ENCODE results near the gene NFKBIB.
"Not testable (repeated sequence)": the region's sequence is repeated elsewhere in the genome, so short reads cannot be mapped to it uniquely, and the experiment has no call there.

Gene NFKBIB

GRCh38 chr19:38899447-38900201, at the start of gene NFKBIB, which contains the start of gene SIRT2:
Gene NFKBIB, plus strand, starts transcription at chr19:38899969. Its CDS starts 64 bp downstream, at chr19:38900033.
Gene SIRT2, minus strand, starts transcription at chr19:38899618. Its CDS starts 97 bp downstream, at chr19:38899521.
- Mint-ChIP-seq H3K27ac (peak within 1 kb of the TSS; percentile 96), H3K9me3 (peaks cover 2% of the 10 kb centered on the region), H3K27me3 (no peaks in the 10 kb centered on the region), H3K36me3 (peaks cover 11% of the 10 kb centered on the region), H3K4me1 (peaks cover 33% of the 10 kb centered on the region), H3K4me3 (peak within 1 kb of the TSS; percentile 96)
- ATAC-seq (ENCODE audit: low read depth) (peak; percentile 85), DNase-seq (ENCODE audit: low spot score in 2 of 2) (peak; percentile 91 to 96)

- H3K27me3 Mint-ChIP-seq: no peaks in the 10 kb centered on the region
- H3K36me3 Mint-ChIP-seq: peaks cover 16% of the 10 kb centered on the region
- DNase-seq (ENCODE audit: low spot score in 2 of 2) (peak; percentile 86 to 97), ATAC-seq (ENCODE audit: low read depth) (peak; percentile 66)
- H3K27ac Mint-ChIP-seq: peak overlapping the region; percentile 98
- H3K4me1 Mint-ChIP-seq: peaks cover 36% of the 10 kb centered on the region
- H3K4me3 Mint-ChIP-seq: peak overlapping the region; percentile 95
- no peaks in the 10 kb centered on the region for H3K9me3 Mint-ChIP-seq
These were observed 49.3 kb upstream of the NFKBIB start for GRCh38 chr19:38850436-38850975.

- Mint-ChIP-seq H3K27me3 (no peaks in the 10 kb centered on the region), H3K36me3 (peaks cover 11% of the 10 kb centered on the region), H3K27ac (peak overlapping the region; percentile 98), H3K4me1 (peaks cover 32% of the 10 kb centered on the region), H3K9me3 (no peaks in the 10 kb centered on the region), H3K4me3 (peak overlapping the region; percentile 95)
- peak; percentile 51 to 60 for DNase-seq (ENCODE audit: low spot score in 2 of 2)
- ATAC-seq (ENCODE audit: low read depth): no peak
These were observed 48.7 kb upstream of the NFKBIB start for GRCh38 chr19:38850976-38851621.

GRCh38 chr19:38851622-38852230, 48.0 kb upstream of the NFKBIB start:
- ATAC-seq (ENCODE audit: low read depth) (peak; percentile 18), DNase-seq (ENCODE audit: low spot score in 2 of 2) (peak; percentile 86 to 87)
- Mint-ChIP-seq H3K36me3 (peaks cover 13% of the 10 kb centered on the region), H3K4me1 (peaks cover 36% of the 10 kb centered on the region), H3K9me3 (no peaks in the 10 kb centered on the region), H3K27me3 (no peaks in the 10 kb centered on the region), H3K4me3 (peak overlapping the region; percentile 95), H3K27ac (peak overlapping the region; percentile 98)

- H3K27me3 Mint-ChIP-seq: no peaks in the 10 kb centered on the region
- H3K4me1 Mint-ChIP-seq: peaks cover 38% of the 10 kb centered on the region
- peak overlapping the region; percentile 98 for H3K27ac Mint-ChIP-seq
- peaks cover 10% of the 10 kb centered on the region for H3K36me3 Mint-ChIP-seq
- ATAC-seq (ENCODE audit: low read depth): no peak
- H3K4me3 Mint-ChIP-seq: peak overlapping the region; percentile 88
- peak; percentile 34 to 49 for DNase-seq (ENCODE audit: low spot score in 2 of 2)
- no peaks in the 10 kb centered on the region for H3K9me3 Mint-ChIP-seq
These were observed 47.3 kb upstream of the NFKBIB start for GRCh38 chr19:38852231-38853044.

- Mint-ChIP-seq H3K4me1 (peaks cover 40% of the 10 kb centered on the region), H3K4me3 (peak overlapping the region; percentile 88), H3K27ac (peak overlapping the region; percentile 98), H3K9me3 (no peaks in the 10 kb centered on the region), H3K27me3 (no peaks in the 10 kb centered on the region), H3K36me3 (peaks cover 8% of the 10 kb centered on the region)
- DNase-seq (ENCODE audit: low spot score in 2 of 2) (no peak), ATAC-seq (ENCODE audit: low read depth) (no peak)
These were observed 46.6 kb upstream of the NFKBIB start for GRCh38 chr19:38853214-38853613.

GRCh38 chr19:38854961-38855360, 44.8 kb upstream of the NFKBIB start:
- H3K27ac Mint-ChIP-seq; H3K4me3 Mint-ChIP-seq; H3K27me3 Mint-ChIP-seq; H3K36me3 Mint-ChIP-seq; H3K9me3 Mint-ChIP-seq; ATAC-seq (ENCODE audit: low read depth); DNase-seq (ENCODE audit: low spot score in 2 of 2): not testable (repeated sequence)
- peaks cover 42% of the 10 kb centered on the region for H3K4me1 Mint-ChIP-seq

- H3K4me1 Mint-ChIP-seq: peaks cover 44% of the 10 kb centered on the region
- ATAC-seq (ENCODE audit: low read depth); H3K27ac Mint-ChIP-seq; H3K4me3 Mint-ChIP-seq; H3K36me3 Mint-ChIP-seq; DNase-seq (ENCODE audit: low spot score in 2 of 2); H3K9me3 Mint-ChIP-seq; H3K27me3 Mint-ChIP-seq: not testable (repeated sequence)
These were observed 44.0 kb upstream of the NFKBIB start for GRCh38 chr19:38855751-38856150.

GRCh38 chr19:38856813-38857212, 43.0 kb upstream of the NFKBIB start:
- no peak for ATAC-seq (ENCODE audit: low read depth)
- H3K9me3 Mint-ChIP-seq: no peaks in the 10 kb centered on the region
- H3K27me3 Mint-ChIP-seq: no peaks in the 10 kb centered on the region

GRCh38 chr19:38859631-38860204, 40.1 kb upstream of the NFKBIB start:
- Mint-ChIP-seq H3K4me1 (peaks cover 41% of the 10 kb centered on the region), H3K27ac (peak overlapping the region; percentile 10)
- not testable (repeated sequence) for ATAC-seq (ENCODE audit: low read depth); H3K36me3 Mint-ChIP-seq; H3K9me3 Mint-ChIP-seq; H3K27me3 Mint-ChIP-seq; H3K4me3 Mint-ChIP-seq; DNase-seq (ENCODE audit: low spot score in 2 of 2)

More at GRCh38 chr19:38856813-38857212, 43.0 kb upstream of the NFKBIB start:
- peak overlapping the region; percentile 79 for H3K4me3 Mint-ChIP-seq
- peaks cover 39% of the 10 kb centered on the region for H3K4me1 Mint-ChIP-seq
- peaks cover 2% of the 10 kb centered on the region for H3K36me3 Mint-ChIP-seq
- peak overlapping the region; percentile 83 for H3K27ac Mint-ChIP-seq
- DNase-seq (ENCODE audit: low spot score in 2 of 2): no peak

- no peaks in the 10 kb centered on the region for H3K9me3 Mint-ChIP-seq
- DNase-seq (ENCODE audit: low spot score in 2 of 2) (no peak), ATAC-seq (ENCODE audit: low read depth) (no peak)
- H3K4me3 Mint-ChIP-seq: no peak overlapping the region
- no peaks in the 10 kb centered on the region for H3K27me3 Mint-ChIP-seq
- peaks cover 2% of the 10 kb centered on the region for H3K36me3 Mint-ChIP-seq
- peaks cover 53% of the 10 kb centered on the region for H3K4me1 Mint-ChIP-seq
- H3K27ac Mint-ChIP-seq: no peak overlapping the region
These were observed 38.4 kb upstream of the NFKBIB start for GRCh38 chr19:38861368-38861767.

GRCh38 chr19:38862321-38863059, 37.3 kb upstream of the NFKBIB start:
- Mint-ChIP-seq H3K36me3 (peaks cover 2% of the 10 kb centered on the region), H3K4me3 (no peak overlapping the region), H3K27me3 (no peaks in the 10 kb centered on the region), H3K9me3 (no peaks in the 10 kb centered on the region), H3K4me1 (peaks cover 46% of the 10 kb centered on the region), H3K27ac (no peak overlapping the region)
- no peak for DNase-seq (ENCODE audit: low spot score in 2 of 2)
- no peak for ATAC-seq (ENCODE audit: low read depth)
